GM21737 (cell line): Measurements from ENCODE around the gene VNN1.
"Not testable (repeated sequence)": the region's sequence is repeated elsewhere in the genome, so short reads cannot be mapped to it uniquely, and the experiment has no call there.

Experiments used
- ATAC-seq: cut with Tn5 transposase; IDR thresholded peaks from one replicate; pipeline ENCODE4 v1.9.1; 2021; ENCODE audit warnings: mild to moderate bottlenecking, moderate library complexity; ENCODE audit not compliant: unreplicated experiment

VNN1 gene

DNA sequence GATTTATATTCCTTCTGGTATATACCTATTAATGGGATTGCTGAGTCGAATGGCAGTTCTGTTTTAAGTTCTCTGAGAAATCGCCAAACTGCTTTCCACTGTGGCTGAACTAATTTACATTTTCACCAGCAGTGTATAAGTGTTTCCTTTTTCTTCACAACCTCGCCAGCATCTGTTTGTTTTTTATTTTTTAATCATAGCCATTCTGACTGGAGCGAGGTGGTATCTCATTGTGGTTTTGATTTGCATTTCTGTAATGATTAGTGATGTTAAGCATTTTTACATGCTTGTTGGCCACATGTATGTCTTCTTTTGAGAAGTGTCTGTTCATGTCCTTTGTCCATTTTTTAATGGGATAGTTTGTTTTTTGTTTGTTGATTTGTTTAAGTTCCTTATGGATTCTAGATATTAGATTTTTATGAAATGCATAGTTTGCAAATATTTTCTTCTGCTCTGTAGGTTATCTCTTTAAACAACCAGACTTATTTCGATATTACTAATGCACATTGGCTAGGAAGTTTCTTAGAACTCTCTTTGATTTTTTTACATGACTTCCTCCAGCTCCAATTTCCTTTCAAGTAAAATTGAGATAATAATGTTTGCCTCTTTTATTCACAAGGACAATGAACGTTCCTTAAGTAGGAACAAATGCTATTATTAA, 12.2 kb upstream of the VNN1 start:
- peak; percentile 72 for ATAC-seq

DNA sequence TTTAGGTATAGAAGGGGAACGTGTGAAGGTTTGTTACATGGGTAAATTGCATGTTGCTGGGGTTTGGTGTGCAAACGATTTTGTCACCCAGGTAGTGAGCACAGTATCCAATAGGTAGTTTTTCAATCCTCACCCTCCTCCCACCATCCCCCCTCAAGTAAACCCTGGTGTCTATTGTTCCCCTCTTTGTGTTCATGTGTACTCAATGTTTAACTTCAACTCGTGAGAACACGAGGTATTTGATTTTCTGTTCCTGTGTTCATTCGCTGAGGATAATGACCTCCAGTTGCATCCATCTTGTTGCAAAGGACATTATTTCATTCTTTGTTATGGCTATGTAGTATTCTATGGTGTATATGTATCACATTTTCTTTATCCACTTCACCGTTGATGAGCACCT, 11.6 kb upstream of the VNN1 start:
- ATAC-seq, result no peak

DNA sequence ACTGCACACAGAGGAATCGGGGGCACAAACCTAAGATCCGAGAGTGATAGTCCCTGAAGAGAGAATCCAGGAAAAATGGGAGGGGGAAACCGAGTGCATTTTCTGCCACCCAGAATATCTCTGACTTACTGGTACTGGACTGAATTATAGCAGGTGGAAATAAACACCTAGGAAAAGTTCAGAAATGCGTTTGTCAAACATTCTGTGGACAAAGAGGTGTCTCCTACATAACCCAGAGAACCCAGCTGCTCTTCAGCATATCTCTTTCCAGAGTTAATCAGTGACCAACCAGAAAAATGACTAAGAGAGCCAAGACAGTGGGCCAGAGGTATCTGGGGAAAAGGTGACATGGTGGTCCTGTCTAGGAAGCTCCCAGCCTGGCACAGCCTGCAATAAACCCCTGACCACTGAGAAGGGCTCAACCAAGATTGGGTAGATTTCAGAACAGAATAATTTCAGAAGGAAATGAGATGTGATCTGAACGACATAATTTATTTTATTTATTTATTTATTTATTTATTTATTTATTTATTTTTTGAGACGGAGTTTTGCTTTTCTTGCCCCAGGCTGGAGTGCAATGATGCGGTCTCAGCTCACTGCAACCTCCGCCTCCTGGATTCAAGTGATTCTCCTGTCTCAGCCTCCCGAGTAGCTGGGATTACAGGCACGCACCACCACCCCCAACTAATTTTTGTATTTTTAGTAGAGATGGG, 6.0 kb upstream of the VNN1 start:
- no peak for ATAC-seq

DNA sequence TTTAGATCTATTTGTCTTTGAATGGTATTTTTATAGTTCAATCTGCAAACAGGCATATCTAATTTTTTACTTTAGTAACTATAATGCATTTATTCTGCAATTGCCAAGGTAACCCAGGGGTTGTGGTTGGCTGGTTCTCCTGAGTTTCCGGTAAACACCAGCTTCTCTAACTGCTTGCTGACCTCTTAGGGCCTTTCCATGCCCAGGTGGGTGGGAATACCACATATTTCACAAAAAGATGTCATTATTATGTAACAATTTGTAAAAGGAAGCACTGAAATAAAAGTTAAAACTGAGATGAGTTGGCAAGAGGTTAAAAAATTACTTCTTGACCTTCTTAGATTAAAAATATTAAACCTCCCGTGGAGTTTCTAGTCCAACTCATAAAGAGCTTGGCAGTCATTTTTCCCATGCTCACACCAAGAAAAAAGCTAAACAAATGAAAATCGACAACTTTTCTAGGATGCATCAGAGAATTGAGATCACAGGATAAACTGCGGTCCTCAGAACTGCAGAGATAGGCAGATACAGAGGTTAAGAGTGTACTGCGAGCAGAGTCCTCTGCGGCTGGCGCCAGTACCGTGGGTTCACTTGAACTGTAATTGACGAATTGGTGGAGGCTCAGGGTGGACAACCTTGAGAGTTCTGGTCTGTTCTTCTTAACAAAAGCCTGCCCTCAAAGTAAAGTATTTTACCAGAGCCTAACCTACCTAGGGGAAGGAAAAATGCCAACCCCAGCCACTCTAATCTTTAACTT, 2.2 kb upstream of the VNN1 start:
- ATAC-seq, result no peak

DNA sequence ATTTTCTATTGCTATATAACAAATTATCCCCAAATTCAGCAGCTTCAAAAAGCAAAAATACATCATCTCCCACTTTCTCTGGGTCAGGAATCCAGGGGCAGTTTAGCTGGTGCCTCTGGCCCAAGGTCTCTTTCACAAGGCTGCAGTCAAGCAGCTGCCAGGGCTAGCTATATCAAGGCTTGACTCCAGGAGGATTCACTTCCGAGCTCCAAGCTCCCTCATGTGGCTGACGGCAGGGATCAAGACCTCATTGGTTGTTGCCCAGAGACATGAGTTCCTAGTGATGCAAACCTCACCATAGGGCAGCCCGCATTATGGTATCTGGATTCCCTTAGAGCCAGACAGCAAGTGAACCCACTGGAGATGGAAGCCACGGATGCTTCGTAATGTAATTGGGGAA, 1.3 kb upstream of the VNN1 start:
- ATAC-seq, result no peak

DNA sequence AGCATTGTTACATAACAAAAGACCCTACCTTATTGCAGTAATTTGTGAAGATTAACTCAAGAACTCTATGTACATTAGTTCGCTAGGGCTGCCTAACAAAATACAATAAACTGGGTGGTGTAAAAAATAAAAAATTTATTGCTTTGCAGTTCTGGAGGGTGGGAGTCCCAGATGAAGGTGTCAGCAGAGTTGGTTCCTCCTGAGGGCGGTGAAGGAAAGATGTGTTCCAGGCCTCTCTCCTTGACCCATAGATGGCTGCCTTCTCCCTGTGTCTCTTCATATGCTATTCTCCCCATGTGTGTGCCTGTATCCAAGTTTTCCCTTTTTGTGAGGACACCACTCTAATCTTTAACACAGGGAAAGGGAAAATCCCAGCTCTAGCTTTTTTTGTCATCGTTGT, 305 bp upstream of the VNN1 start:
- no peak for ATAC-seq

DNA sequence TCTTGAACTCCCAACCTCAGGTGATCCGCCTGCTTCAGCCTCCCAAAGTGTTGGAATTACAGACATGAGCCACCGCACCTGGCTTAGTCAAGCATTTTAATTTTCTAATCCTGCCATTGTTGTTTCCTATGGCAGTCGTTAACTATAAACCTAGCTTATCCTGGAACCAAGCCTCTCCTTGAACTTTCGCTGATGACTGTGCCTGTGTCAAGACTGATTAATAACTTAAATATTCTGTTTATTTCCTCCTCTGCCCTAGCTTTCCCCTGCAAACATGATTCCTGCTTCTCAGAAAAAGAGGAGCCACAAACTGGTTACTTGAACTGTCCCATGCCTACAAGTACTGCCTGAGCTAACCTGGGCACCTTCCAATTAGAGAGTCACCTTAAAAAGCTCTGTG, 1.5 kb downstream of the VNN1 start:
- no peak for ATAC-seq

DNA sequence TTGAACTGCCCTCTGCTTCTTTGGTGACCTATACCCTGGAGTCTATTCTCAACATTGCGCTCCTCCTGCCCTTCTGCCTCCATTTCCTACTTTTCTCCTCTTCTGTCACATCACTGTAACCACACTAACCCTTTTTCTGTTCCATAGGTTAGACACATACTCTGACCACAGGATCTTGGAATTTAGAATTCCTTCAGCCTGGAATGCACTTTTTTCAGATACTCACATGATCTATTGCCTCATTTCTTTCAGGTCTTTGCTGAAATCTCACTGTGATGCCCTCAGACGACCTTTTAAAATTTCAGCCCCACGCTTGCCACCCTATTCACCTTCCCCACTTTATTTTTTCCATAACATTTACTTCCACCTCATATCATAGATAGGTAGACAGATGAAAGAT, 5.1 kb downstream of the VNN1 start:
- no peak for ATAC-seq

DNA sequence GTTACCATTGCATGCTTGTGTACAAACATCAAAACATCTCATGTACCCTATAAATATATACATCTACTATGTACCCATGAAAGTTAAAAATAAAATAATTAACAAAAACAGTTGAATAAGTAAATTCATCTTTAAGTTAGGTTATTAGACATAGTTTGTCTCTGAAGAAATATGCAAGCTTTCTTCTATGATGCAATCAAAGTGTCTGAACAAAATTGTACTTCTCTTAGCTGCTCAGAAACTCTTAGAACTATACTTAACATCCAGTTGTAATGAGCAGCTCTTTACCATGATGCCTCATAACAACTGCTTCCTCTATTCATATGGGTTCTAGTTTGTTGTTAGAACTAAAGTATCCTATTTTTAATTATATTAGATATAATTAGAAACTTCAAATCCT, 5.9 kb downstream of the VNN1 start:
- no peak for ATAC-seq

DNA sequence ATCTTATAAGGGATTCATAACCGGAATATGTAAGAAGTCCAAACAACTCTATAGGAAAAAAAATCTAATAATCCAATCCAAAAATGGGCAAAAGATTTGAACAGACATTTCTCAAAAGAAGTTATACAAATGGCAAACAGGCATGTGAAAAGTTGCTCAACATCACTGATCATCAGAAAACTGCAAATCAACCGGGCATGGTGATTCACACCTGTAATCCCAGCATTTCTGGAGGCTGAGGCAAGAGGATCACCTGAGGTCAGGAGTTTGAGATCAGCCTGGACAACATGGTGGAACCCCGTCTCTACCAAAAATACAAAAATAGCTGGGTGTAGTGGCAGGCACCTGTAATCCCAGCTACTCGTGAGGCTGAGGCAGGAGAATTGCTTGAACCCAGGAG, 7.1 kb downstream of the VNN1 start:
- not testable (repeated sequence) for ATAC-seq

DNA sequence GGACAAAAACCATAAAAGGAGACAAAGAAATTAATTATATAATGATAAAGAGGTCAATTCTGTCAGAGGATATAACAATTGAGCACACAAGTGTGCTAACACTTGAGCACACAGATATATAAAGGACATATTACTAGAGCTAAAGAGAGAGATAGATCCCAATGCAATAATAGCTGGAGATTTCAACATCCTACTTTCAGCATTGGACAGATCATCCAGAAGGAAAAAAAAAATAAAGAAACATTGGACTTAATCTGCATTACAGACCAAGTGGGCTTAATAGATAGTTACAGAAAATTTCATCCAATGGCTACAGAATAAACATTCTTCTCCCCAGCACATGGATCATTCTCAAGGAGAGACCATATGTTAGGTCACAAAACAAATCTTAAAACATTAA, 9.9 kb downstream of the VNN1 start:
- no peak for ATAC-seq

DNA sequence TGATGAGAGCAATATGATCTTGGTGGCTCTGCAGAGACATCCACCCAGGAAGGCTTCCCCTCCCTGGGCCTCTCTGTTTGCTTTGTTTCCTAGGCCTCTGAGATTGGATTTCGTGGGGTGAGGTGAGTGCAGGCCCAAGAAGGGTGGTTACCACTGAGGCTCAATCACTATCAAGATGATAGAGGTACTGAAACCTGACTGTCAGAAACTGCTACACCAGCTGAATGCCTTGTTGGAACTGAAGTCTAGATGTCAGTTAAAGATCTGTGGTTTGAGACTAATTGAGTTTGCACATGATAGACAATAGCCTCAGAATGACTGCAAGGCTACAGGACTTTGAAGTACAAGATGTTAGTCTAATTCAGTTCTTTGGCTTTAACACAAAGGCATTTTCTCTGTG, 15.2 kb downstream of the VNN1 start:
- no peak for ATAC-seq

DNA sequence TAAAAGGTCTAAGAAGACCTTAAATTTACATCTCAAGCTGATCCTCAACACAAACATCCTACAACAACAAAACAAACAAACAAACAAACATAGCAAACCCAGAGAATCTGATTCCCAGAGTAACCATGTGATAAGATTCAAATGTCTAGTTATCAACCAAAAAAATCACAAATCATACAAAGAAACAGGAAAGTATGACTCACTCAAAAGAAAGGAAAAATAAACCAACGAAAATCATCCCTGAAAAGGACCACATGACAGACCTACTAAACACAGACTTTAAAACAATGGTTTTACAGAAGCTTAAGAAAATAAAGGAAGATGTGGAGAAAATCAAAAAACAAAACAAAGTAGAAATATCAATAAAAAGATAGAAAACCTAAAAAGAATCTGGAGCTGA, 18.1 kb downstream of the VNN1 start:
- no peak for ATAC-seq

DNA sequence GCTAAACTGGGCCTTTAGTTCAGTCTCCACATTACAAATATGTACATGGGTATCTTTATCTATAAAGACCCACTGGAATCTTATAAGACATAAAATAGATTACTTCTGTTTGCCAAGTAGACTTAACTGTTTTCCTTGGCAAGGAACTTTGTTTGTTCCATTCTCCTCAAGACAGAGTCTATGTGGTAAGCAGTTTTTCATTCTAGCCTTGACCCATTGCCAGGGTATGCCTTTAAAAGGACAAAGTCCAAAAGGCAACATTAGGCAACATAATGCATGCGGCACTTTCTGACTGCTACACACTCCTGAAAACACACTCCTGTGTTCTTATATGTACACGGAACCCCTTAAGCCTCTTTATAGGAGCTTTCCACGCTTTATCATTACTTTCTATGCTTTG, 20.4 kb downstream of the VNN1 start:
- ATAC-seq, result no peak

DNA sequence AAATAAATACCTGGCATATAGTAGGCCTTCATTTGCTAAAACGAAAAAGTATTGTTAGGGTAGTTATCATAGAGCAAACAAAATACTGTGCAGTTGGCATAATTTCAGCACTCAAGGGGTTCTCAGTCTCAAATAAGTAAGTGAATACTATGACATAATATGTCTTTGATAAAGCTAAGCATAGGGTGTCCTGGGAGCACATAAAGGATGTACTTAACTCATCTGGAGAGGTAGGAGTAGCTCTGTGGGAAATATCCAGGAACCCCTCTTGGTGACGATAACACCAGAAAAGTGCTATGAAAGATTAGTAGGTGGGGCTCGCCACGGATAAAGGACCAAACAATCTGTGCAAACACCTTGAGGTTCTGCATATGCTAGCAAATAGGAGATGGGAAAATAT, 23.2 kb downstream of the VNN1 start:
- ATAC-seq, result no peak

DNA sequence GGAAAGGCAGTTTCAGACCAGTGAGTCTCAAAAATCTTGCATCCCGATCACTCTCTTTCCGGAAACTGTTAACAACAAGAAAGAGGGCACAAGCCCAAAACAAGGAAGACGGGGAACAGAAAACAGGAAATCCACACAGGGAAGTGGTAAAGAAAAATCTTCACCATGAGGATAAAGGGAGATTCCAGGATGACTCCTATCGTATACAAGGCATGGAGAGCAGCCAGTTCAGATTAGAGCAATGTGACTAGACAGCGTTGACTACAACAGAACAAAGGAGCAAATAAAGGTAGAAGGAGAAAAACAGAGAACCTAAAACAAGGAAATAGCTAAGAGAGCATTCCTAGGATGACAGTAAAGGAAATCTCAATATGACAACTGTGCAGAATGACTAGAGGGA, 26.5 kb downstream of the VNN1 start:
- no peak for ATAC-seq

DNA sequence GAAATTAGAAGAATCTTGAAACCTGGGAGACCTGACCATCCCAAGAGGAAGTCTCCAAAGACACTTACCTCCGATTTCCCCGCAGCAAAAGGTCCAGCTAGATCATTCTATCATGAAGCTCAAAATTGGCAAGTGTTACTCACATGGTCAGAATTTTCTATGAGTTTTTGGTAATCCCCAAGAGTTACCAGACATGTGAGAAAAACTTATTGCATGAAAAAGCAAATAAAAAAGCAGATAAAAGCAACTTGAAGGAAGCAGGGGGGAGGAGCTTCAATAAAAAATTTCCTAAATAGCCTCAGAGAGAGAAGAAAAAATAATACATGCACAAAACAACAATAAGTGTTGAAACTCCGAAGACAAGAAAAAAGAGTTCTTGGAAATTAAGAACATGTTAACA, 27.3 kb downstream of the VNN1 start:
- ATAC-seq, result no peak

DNA sequence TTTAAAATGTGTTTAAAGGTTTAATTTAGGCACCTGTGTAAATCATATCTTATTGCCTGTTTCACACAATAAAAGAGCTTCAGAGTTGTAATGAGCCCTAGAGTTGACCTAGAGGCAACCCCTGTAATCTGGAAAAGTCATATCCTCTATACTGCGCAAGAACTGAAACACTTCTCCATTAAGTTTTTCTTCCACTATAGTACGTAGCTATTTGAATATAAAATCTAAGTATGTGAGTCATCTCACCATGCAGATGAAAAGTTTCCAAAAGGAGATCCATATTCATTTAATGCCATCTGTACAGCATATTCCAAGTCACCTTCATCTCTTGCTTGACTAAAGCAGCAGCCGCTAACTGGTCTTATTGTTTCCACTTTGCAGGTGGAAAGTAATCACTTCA, 28.8 kb downstream of the VNN1 start:
- ATAC-seq, result no peak

DNA sequence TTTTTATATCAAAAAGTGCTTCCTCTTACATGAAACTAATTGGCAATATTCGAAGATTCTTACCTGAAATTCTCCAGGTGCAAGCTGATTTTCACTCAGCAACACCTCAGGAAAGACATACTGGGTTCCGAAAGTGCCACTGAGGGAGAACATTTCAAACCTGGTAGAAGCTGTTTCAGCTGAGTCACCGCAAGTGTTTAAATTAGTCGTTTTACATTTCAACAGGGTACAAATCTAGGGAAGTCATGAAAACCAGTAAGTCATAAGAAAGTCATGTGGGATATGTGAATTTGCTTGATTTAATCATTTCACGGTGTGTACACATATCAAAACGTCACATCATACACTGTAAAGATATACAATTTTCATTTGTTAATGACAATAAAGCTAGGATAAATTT, 29.6 kb downstream of the VNN1 start:
- ATAC-seq, result no peak

DNA sequence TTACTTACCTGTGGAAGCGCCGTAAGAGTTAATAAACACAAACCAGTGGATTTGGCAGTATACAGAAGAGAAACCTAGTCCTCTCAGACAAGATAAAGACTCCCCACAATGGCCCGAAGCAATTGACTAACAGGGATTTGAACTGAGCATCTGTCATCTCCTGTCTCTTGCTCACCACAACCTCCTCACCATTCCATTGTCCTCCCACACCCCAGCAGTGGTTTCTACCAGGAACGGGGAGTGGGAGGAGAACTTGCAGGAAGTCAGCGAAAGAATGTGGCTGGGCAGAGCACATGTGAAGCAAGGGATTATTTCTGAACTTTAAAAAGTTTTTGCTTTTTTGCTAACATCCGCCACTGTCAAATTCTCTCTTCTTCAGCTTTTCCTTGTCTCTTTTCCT, 30.3 kb downstream of the VNN1 start:
- no peak for ATAC-seq

DNA sequence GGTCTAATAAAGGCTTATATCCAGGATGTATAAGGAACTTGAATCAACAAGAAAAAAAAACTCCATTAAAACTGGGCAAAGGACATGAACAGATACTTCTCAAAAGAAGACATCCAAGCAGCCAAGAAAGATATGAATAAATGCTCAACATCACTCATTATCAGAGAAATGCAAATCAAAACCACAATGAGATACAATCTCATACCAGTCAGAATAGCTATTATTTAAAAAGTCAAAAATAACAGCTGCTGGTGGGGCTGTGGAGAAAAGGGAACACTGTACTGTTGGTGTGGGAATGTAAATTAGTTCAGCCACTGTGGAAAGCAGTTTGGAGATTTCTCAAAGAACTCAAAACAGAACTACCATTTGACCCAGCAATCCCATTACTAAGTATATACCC, 34.8 kb downstream of the VNN1 start:
- ATAC-seq, result not testable (repeated sequence)

DNA sequence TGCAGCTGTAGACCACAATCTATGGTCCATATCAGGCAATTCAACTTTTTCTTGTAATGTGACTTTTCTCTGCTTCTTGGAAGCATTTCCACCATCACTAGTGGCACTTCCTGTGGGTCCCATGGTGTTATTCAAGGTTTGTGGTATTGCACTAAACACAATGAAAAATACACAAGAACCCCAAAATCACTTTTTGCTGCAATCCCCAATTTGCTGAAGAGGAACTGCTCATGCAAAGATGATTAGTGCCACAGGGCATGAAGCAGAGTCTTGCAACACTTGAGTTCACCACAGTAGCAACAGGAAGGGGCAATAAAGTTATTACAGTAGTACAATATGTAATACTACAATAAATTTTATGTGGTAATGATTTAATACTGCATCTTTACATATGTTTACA, 38.1 kb downstream of the VNN1 start:
- no peak for ATAC-seq
